Pulmonary artery endothelial cell (primary cell): ENCODE results near the gene ACE. TPM values are rescaled to one million over a fixed set of nuclear protein-coding genes. Genes with fewer than 3 reads are reported as not detected.

ENCODE experiments used
- DNase-seq: peaks from one replicate; pipeline ENCODE4 v3.0.0-alpha.2; 2011; ENCODE audit warnings: low read depth, low spot score
- total RNA-seq: library from RNA; depleted of rRNA; stranded (reverse); fragments of >200 nt; gene quantifications from 2 replicates; pipeline ENCODE4 v1.2.3, GENCODE V29; 2014

ACE gene
- total RNA-seq = 30.6 and 38.3 TPM in 2 replicates

- no peak for DNase-seq
Observed at GRCh38 chr17:63476854-63477479, at the start of gene ACE. ACE (plus strand) TSS chr17:63477061; CDS start chr17:63477095, 34 bp downstream.

GRCh38 chr17:63429766-63430165 is 47.1 kb upstream of the ACE start:
- DNase-seq = no peak

- DNase-seq = no peak
Observed at GRCh38 chr17:63430223-63430622, 46.6 kb upstream of the ACE start.

GRCh38 chr17:63431618-63431938 is 45.3 kb upstream of the ACE start:
- DNase-seq = no peak

- DNase-seq = no peak
Observed at GRCh38 chr17:63431939-63432804, 44.7 kb upstream of the ACE start.

- no peak for DNase-seq
Observed at GRCh38 chr17:63433746-63434591, 42.9 kb upstream of the ACE start.

- DNase-seq = no peak
Observed at GRCh38 chr17:63434951-63435571, 41.8 kb upstream of the ACE start.

GRCh38 chr17:63435681-63436522 is 41.0 kb upstream of the ACE start:
- DNase-seq = no peak

- DNase-seq = no peak
Observed at GRCh38 chr17:63436523-63437110, 40.2 kb upstream of the ACE start.

- no peak for DNase-seq
Observed at GRCh38 chr17:63437287-63438091, 39.4 kb upstream of the ACE start.

- DNase-seq = no peak
Observed at GRCh38 chr17:63438092-63439051, 38.5 kb upstream of the ACE start.

GRCh38 chr17:63439687-63440086 is 37.2 kb upstream of the ACE start:
- DNase-seq = no peak

- DNase-seq = no peak
Observed at GRCh38 chr17:63440127-63440769, 36.6 kb upstream of the ACE start.

- DNase-seq = no peak
Observed at GRCh38 chr17:63440770-63441335, 36.0 kb upstream of the ACE start.

GRCh38 chr17:63441654-63442053 is 35.2 kb upstream of the ACE start:
- DNase-seq = no peak

- DNase-seq = no peak
Observed at GRCh38 chr17:63442074-63442473, 34.8 kb upstream of the ACE start.

GRCh38 chr17:63442549-63443035 is 34.3 kb upstream of the ACE start:
- DNase-seq = no peak
